ENCODE measurements around the gene CAMK2B.

CAMK2B gene

DNA sequence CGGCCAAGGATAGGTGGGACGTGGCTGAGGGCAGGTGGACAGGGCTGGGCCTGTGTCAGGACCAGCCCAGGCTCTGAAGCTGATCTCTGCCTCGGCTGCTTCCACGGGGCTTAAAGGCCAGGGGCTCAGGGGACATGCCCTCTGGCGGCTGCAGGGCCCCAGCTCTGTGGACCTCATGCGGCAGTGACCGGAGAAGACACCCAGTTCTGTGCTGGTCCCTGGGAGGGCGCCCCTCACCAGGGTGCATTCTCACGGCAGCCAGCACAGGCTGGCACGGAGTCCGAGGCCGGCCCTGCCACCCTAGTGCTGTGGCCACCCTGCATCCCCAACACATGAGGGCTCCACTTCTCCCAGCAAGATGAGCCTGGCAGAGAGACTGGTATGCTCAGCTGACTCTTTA, 94.3 kb downstream of the CAMK2B start:
- TF ChIP-seq, protein P1, sequence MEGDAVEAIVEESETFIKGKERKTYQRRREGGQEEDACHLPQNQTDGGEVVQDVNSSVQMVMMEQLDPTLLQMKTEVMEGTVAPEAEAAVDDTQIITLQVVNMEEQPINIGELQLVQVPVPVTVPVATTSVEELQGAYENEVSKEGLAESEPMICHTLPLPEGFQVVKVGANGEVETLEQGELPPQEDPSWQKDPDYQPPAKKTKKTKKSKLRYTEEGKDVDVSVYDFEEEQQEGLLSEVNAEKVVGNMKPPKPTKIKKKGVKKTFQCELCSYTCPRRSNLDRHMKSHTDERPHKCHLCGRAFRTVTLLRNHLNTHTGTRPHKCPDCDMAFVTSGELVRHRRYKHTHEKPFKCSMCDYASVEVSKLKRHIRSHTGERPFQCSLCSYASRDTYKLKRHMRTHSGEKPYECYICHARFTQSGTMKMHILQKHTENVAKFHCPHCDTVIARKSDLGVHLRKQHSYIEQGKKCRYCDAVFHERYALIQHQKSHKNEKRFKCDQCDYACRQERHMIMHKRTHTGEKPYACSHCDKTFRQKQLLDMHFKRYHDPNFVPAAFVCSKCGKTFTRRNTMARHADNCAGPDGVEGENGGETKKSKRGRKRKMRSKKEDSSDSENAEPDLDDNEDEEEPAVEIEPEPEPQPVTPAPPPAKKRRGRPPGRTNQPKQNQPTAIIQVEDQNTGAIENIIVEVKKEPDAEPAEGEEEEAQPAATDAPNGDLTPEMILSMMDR (IDR thresholded peaks at IDR 0.05; ENCODE audit: low read depth, low read length), result no peak

DNA sequence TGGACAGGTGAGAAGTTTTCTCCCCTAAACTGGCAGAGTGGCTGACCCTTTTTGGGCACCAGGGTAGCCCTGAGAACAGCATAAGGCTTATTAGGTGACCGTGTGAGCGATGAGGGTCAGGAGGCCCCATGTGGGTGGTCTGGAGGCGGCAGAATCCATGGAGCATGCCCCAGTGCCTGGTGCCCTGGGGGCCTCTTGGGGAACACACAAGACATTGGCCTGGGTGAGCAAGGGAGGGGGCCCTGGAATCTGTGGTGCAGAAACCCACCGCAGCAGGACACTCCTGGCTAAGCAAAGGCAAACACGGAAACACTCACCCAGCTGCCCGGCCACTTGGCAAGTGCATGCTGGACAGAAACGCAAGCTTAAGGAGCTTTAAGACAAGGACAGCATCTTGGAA, 95.1 kb downstream of the CAMK2B start:
- H3K4me3 ChIP-seq (ENCODE audit: low read depth, low read length), result no peak overlapping the region
- TF ChIP-seq, protein P1 (IDR thresholded peaks at IDR 0.05; ENCODE audit: low read depth, low read length), result no peak

More for the DNA sequence above, 94.3 kb downstream of the CAMK2B start:
- H3K4me3 ChIP-seq (ENCODE audit: low read depth, low read length), result no peak overlapping the region

DNA sequence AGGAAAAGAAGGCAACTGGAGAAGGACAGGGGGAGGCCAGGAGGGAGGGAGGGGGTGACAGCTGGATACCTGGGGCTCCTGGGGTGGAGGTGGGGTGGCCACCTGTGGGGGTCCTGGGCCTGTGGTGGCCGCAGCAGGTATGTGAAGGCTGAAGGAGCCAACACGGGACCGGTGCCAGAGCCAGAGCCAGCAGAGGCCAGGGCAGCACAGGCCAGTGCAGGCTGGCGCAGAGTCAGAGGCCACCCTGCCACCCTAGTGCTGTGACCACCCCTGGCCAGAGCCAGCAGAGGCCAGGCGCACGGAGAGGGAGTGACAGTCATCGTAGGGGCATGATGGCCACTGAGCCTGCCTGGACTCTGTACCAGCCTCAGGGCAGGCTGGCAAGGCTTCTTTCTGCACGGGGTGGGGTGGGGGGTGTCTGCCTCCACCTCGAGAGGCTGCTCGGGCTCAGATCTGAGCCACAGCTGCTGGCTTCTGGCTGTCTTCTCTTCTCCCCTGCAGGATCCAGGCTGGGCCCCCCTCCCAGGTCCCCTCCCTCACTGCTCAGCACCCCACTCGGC, 95.8 kb downstream of the CAMK2B start:
- TF ChIP-seq, protein P1 (IDR thresholded peaks at IDR 0.05; ENCODE audit: low read depth, low read length), result no peak
- H3K4me3 ChIP-seq (ENCODE audit: low read depth, low read length), result no peak overlapping the region

DNA sequence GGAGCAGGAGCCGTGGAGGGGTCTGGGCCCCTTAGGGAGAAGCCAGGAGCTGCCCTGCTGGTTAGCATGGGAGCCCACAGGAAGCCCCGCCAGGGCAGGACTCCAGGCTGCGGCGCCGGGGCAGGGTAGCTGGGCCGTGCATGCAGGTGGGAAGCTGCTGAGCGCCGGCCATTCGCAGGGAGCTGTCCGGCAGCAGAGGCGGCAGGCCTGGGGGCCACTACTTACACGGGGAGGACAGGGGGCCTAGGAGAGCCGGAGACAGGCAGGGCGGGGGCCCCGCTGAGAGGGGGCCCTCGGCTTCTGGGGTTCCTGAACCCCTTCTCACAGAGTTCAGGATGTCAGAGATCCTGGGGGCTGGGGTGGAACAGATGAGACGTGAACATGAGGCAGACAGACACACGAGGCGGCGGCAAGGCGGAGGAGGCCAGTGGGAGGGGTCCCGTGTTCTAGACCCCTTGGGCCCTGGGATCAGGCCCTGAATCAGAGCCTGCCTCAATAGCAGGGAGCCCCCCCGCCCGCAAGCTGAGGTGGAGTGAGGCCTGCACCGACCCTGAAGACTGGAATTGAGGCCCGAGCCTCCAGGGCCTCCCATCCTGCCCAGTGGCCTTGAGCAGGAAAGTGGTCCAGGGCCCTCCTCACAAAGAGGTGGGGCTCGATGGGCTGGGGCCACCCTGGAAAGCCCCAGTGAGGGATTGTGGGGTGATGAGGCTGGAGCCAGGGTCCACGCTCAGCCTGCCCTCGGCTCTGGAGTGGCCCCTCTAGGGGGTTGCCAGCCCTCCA, 96.6 kb downstream of the CAMK2B start:
- TF ChIP-seq, protein P1 (IDR thresholded peaks at IDR 0.05; ENCODE audit: low read depth, low read length), result no peak
- no peak overlapping the region for H3K4me3 ChIP-seq (ENCODE audit: low read depth, low read length)

GRCh38 chr7:44227911-44228310, 97.5 kb downstream of the CAMK2B start:
- H3K4me3 ChIP-seq (ENCODE audit: low read depth, low read length), result no peak overlapping the region
- TF ChIP-seq, protein P1 (IDR thresholded peaks at IDR 0.05; ENCODE audit: low read depth, low read length), result no peak

DNA sequence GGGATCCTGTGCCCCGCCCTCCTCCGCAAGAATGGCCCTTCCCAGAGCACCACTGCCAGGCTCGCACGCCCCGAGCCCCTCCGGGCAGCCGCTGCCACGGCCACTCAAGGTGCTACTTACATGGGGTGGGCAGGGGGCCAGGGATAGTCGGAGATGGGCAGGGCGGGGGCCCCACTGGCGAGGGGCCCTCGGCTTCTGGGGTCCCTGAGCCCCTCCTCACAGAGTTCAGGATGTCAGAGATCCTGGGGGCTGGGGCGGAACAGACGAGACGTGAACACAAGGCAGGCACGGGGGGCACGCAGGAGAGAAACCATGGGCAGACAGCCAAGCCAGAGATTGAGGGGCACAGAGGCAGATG, 99.0 kb downstream of the CAMK2B start:
- TF ChIP-seq, protein P1 (IDR thresholded peaks at IDR 0.05; ENCODE audit: low read depth, low read length), result no peak
- H3K4me3 ChIP-seq (ENCODE audit: low read depth, low read length), result no peak overlapping the region

All from WI38 (cell line).